HG02763 (cell line): ENCODE results near the gene CDK5RAP2.
"Not testable (repeated sequence)": the region's sequence is repeated elsewhere in the genome, so short reads cannot be mapped to it uniquely, and the experiment has no call there.

Source experiments
- ATAC-seq: cut with Tn5 transposase; IDR thresholded peaks from one replicate; pipeline ENCODE4 v1.9.1; 2021; ENCODE audit warnings: mild to moderate bottlenecking, moderate library complexity; ENCODE audit not compliant: unreplicated experiment

Gene CDK5RAP2

DNA sequence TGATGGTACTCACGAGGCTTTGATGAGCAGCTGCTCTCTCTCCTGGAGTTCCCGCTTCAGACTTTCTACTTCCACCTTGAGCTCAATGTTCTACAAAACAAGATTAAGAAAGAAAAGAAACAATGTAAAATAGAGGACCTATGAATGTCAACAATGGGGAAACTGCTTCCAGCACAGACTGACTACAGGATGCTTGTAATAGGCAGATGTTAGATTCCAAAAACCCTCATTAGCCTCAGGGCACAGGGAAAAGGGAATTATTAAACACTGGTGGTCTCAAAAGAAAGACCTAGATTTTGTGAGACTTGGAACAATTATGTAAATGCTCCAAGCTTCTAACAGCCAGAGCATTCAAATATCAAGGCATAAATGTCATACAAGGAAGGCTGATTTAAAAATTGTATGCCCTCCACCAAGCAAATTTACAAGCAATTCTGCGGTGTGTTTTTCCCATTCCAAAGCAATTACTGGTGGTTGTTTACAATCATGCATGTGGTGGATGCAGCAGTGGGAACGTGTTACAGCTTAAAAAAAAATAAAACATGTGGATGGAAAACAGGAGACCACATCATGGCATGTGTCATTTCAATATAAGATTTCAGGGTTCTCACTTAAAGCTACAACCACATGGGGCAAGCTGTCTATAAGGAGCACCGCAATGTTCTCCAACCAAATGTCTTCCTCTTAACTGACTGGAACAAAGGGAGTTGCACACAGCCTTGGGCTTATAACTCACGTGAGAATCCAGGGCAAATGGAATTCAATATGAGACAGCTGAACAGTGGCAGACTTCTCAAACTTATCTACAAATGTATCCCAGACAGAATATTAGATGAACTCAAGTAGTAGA lies 34.0 kb downstream of the CDK5RAP2 start:
- ATAC-seq = no peak

DNA sequence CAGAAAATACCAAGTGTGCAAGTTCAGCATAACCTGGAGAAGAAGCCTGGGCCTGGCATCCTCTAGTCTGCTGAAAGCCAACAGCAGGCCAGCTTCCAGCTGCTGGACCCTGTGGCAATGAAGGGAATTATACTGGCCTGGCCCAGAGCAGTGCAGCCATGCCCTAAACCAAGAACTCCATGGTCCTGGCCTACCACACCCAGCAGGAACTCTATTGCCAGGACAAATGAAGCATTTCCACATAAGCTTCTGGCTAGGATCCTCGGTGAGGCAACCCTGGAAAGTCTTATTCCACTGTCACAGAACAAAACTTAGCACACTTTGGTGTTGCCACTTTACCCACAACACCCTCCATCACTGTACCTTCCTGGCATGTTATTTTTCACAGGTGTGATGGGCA lies 35.5 kb downstream of the CDK5RAP2 start:
- no peak for ATAC-seq

GRCh38 chr9:120542701-120543490 lies 37.1 kb downstream of the CDK5RAP2 start:
- no peak for ATAC-seq

- ATAC-seq = no peak
Measured at GRCh38 chr9:120541921-120542320, 38.0 kb downstream of the CDK5RAP2 start.

GRCh38 chr9:120539951-120540350 lies 40.0 kb downstream of the CDK5RAP2 start:
- no peak for ATAC-seq

DNA sequence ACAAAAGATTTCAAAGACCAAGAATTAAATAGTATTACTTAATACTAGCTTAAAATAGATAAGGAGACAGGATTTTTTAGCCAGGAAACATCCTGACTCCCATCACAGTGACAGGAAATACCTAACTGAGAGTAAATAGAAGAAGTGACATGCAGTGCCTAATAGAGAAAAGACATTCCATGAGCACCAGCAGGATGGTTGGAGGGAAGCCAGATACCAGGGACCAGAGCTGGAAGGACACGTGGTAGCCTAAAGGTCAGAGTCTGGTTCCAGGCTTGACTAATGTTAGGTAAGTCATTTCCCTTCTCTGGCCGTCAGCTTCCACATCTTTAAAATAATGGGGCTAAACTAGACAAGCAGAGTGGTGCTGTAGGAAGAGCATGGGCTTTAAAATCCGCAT lies 41.6 kb downstream of the CDK5RAP2 start:
- ATAC-seq = no peak

DNA sequence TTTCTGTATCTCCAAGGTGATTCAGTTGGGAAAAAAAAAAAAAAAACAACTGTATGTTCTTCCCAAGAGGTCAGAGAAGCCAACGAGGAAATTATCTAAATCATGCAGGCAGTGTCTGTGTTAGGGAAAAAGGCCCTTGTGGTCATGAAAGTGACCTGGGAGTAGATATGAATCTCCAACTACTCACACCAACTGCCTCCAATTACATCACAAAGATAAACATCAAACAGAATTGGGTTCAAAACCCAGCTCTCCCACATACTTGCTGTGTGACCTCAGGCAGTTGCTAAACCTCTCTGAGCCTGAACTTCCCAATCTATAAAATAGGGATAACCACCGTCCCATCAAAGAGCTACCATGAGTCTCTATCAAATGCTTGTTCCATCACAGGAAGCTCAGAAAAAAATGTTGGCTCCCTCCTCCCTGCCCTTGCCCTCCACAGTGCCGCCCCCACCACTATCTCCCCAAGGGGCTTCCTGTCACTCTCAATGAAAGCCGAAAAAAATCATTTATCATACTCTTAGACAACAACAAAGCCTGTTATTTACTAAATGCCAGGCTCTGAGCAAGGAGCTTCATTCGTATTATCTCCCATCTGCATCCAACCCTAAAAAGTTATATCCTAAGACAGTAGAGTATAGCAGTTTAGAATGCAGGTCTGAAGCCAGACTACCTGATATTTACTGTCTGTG lies 42.9 kb downstream of the CDK5RAP2 start:
- ATAC-seq = no peak

GRCh38 chr9:120536094-120536493 lies 43.9 kb downstream of the CDK5RAP2 start:
- ATAC-seq = no peak

DNA sequence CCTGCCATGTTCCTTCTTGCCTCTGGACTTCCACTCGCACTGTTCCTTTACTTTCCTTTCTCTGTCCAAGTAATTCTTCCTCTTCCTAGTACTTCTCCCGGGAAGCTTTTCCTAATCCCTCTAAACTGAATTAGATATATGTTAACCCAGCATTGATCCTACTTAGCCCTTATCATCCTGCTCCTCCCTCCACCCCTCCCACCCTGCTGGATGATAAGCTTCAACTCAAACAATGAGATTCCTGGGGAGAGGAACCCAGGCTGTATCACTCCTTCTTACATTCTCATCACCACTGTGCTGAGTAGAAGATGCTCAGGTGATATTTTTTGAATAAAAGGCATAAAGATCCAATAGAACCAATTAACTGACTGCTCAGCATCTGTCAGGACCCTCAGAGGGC lies 45.7 kb downstream of the CDK5RAP2 start:
- no peak for ATAC-seq

- no peak for ATAC-seq
Measured at GRCh38 chr9:120532891-120533290, 47.1 kb downstream of the CDK5RAP2 start.

DNA sequence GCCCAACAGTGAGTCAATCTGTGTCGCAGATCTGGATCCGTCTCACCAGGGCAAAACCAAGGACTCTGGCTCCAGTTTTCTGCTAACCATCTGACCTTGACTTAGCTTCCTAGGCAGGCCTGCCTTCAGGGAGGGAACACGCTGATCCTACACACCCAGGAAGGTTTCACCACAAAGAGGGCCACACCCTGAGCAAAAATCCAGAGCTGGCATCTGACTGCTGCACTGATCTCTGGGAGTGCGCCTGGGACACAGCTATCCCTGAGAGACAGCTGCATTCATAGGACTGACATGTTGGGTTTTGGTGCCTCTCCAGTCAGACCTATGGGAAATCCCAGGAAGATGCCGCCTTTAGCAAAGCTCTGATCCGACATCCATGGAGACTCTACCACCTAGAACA lies 47.5 kb downstream of the CDK5RAP2 start:
- ATAC-seq = no peak

- no peak for ATAC-seq
Measured at GRCh38 chr9:120531683-120532300, 48.2 kb downstream of the CDK5RAP2 start.

DNA sequence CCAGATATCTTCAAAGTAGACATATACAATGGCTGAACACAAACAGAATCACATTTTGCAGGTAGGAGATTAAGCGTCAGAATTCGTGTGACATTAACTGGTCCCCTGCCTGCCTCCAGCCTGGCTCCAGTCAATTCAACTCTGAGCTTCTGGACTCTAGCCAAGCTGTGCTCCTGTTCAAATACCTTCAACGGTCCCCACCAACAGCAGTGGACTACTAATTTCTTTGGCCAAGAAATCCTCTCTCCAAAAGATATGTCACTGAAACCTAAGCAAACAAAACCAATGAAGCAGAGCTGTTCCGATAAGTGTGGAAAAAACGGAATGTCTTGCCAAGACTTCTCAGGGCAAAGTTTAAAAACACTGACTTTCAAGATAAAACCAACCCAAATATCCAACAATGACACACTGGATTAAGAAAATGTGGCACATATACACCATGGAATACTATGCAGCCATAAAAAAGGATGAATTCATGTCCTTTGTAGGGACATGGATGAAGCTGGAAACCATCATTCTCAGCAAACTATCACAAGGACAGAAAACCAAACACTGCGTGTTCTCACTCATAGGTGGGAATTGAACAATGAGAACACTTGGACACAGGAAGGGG lies 49.6 kb downstream of the CDK5RAP2 start:
- ATAC-seq = not testable (repeated sequence)

DNA sequence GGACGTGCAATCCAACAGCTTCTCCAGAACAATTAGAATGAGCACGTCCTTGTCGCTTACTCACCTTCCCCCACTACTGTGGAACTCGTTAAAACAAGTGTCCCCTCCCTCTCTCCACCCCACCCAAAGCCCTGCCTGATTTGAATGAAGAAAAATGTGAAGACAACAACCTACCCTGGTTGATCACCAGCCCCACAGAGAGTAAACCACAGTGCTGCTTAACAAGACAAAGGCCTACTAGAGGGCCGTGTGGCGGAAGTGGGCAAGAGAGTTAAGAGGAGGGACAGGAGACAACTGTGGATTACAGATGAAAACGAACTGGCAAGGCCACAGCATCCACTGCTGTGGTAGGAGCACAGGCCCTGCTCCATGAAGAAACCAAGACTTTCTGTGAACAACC lies 51.1 kb downstream of the CDK5RAP2 start:
- ATAC-seq = no peak

- no peak for ATAC-seq
Measured at GRCh38 chr9:120528327-120528726, 51.6 kb downstream of the CDK5RAP2 start.

- ATAC-seq = no peak
Measured at GRCh38 chr9:120526534-120526933, 53.4 kb downstream of the CDK5RAP2 start.

- no peak for ATAC-seq
Measured at GRCh38 chr9:120524863-120525262, 55.1 kb downstream of the CDK5RAP2 start.

DNA sequence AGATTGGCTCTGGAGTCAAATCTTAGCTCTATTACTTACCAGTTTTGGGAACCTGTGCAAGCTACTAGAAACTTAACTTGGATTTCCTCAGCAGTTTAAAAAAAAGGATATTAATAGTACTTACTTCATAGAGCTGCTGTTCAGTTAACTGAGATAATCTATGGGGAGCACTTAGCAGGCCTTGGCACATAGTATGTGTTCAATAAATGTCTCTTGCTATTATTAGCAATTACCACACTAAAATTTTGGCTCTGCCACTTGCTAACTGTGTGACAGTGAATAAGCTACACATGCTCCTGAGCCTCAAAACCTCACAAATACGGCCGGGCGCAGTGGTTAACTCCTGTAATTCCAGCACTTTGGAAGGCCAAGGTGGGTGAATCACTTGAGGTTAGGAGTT lies 55.9 kb downstream of the CDK5RAP2 start:
- no peak for ATAC-seq

DNA sequence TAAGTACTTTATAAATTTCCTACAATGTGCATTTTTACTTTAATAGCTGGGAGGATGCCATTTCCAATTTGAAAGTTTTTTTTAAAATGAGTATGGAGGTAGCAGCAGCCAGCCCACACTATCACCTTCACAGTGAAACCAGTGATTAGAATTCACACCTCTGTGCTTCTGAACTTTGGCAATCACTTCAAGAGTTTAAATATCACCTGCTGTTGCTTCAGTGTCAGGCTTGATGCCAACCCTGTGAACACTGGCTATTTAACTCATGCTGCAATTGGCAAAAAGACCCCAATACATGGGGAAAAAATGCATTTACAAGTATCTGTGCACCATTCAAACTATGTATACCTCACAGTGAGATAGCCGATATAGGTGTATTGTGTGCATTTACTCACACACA lies 57.4 kb downstream of the CDK5RAP2 start:
- ATAC-seq = no peak

GRCh38 chr9:120522032-120522431 lies 57.9 kb downstream of the CDK5RAP2 start:
- ATAC-seq = no peak

DNA sequence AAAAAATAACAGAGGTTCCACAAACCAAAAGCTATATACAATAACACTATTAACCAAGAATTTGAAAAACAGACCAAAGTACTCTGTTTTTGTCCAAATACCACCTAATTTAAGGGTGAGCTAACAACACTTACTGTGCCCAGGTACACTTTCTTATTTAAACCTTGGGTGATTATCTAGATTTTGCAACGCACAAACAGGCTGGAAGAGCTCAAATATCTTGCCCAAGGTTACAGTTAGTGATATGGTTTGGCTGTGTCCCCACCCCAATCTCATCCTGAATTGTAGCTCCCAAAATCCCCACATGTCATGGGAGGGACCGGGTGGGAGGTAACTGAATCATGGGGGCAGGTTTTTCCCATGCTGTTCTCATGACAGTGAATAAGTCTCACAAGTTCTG lies 58.9 kb downstream of the CDK5RAP2 start:
- ATAC-seq = no peak
